Smooth muscle cell of the coronary artery (primary cell): ENCODE data around the gene SDF2. TPM values are rescaled to one million over a fixed set of nuclear protein-coding genes. Genes with fewer than 3 reads are reported as not detected.

ENCODE experiments used
- total RNA-seq: library from RNA; depleted of rRNA; stranded (reverse); fragments of >200 nt; gene quantifications from 2 replicates; pipeline ENCODE4 v1.2.3, GENCODE V29; 2014; ENCODE audit warnings: low replicate concordance

Gene SDF2, protein sequence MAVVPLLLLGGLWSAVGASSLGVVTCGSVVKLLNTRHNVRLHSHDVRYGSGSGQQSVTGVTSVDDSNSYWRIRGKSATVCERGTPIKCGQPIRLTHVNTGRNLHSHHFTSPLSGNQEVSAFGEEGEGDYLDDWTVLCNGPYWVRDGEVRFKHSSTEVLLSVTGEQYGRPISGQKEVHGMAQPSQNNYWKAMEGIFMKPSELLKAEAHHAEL
- total RNA-seq = 68.5 and 111 TPM in 2 replicates

DNA sequence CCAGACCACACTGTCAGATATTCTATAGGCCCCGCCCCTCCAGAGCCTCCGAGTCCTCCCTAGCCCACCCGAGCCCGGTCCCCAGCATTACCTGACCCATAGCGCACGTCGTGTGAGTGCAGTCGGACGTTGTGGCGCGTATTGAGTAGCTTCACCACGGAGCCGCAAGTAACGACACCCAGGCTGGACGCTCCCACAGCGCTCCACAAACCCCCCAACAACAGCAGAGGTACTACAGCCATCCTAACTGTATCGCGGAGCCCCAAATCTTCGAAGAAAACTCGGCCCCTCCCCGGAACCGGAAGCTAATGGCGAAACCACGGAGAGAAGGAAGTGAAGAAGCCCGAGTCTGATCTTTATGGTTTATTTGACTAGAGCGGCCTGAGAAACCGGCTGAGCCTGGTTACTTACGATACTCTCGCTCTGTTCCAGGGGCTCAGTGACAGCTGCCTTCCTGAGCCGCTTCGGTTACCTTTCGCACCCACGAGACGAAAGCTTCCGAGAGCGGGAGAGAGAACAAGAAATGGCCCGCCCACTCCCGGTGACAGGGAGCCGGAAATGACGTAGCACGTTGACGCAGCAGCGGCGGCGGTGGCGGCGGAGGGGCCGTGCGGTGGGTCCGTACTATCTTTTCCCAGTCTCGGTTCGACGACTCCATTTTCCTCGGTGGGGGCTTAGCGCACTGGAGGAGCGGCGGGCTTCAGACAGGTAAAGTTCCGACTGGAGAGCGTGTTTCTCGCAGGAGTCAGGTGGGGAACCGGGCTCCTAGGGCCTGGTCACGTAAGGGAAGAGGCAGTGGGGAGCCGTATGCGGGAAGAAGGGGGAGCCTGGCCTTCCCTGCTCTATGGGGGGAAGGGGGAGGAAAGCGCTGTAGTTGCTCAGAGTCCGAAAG is at the start of gene SDF2, which contains the start of gene SUPT6H:
Gene SDF2 (minus strand): TSS at position 272 of the 892 bp plus-strand sequence. CDS start 30 bp downstream, at position 242.
Gene SUPT6H (plus strand): TSS at position 571 of the 892 bp plus-strand sequence. CDS start 11,197 bp downstream, outside the sequence.

DNA sequence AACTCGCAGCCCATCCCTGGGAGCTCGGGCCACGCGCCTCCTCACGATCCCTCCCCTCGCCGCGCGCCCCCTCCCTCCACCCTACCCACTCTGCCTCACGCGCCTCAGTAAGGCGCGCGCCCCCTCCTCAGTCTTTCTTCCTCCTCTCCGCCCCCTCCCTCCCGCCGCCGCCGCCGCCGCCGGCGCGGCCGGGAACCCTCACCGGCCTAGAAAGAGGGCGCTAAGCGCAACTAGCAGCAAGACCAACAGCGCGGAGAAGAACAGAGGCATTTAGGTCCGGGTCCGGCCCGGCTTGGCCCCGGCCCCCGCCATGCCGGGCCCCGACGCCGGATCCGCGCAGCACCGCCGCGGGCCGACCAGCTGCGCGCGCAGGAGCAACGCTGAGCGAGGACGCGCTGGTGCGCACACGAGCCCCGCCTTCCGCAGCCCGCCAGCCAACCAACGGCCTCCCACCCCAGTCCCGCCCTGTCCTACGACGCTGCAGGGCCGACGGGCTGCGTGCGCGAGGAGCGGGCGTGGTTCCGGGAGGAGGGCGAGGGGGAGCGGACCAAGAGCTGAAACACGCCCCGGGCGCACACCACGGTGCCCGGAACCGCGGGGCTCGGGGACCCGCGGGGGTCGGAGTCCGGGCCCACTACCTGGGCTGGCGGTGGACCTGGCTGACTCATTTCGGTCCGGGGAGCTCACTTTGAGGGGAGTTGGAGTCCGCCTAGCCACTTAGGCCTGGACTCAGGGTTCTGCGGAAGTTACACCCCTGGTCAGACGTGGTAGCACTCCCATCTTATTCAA is 16.7 kb downstream of the SDF2 start, which contains the start of gene BLTP2:
Gene BLTP2 (minus strand): TSS at position 372 of the 789 bp plus-strand sequence. CDS start 102 bp downstream, at position 270.

DNA sequence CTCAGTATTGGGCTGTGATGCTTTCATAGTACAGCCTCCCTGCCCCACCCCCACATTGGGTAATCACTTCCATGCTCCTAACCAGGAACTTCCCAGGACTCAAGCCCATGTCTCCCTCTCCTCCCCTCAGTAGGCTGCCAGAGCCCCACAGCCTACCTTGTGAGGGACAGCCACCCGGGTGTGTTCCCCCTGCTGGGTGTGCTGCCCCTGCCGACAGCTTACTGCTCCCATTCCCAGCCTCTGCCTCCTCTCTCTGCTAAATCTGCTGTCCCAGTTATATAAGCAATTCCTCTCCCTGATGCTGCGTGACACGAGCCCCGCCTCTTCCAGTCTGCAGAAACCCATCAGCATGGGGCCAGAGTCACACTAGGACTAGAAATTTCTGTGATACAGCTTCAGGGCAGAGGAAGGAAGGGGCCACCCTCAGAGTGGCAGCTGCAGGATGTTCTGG is 47.8 kb downstream of the SDF2 start, which contains the start of gene RSKR:
Gene RSKR (minus strand): TSS at position 255 of the 451 bp plus-strand sequence. CDS start 24 bp downstream, at position 231.

DNA sequence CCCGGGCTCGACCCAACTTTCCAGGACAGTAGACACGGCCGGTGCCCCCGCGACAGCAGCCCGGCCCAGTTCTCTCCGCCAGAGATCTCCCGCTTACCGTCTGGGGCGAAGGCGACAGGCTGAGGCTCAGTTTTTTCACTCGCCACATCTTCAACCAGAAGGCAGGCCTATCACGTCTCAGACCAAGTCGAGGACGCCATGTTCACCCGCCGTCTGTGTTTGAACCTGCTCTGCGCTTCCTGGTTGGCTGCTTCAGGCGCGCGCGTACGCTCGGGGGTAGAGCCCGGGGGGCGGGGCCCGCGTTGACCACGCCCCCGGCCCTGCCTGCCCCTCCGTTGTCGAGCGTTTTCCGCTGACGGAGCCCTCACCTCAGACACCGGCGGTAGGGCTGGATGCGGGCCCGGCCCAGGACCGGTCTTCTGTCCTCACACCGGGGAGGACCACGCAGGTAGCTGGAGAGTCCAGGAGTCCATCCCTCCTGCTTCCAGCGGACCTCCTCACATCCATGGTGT is 62.9 kb downstream of the SDF2 start, which contains the start of gene SPAG5:
Gene SPAG5 (minus strand): TSS at position 227 of the 512 bp plus-strand sequence. CDS start 79 bp downstream, at position 148.

Other genes with a start within 250 kb of the SDF2 start
- gene SLC13A2, start 188.3 kb downstream of the SDF2 start, total RNA-seq = not detected in 2 replicates
- gene FOXN1, start 155.6 kb downstream of the SDF2 start, total RNA-seq = not detected in 2 replicates
- gene UNC119, start 109.3 kb downstream of the SDF2 start, total RNA-seq = 13.7 and 22.3 TPM in 2 replicates
- 48.4 and 53.0 TPM in 2 replicates for gene PIGS, start 90.4 kb downstream of the SDF2 start, total RNA-seq
- 54.3 and 98.8 TPM in 2 replicates for gene ALDOC, start 85.0 kb downstream of the SDF2 start, total RNA-seq
- gene SPAG5, start 62.9 kb downstream of the SDF2 start, total RNA-seq = 2.9 and 13.4 TPM in 2 replicates
- 3.1 and 6.8 TPM in 2 replicates for gene RSKR, start 47.7 kb downstream of the SDF2 start, total RNA-seq
- gene BLTP2, start 16.7 kb downstream of the SDF2 start, total RNA-seq = 120 and 163 TPM in 2 replicates
- gene SUPT6H, start 299 bp upstream of the SDF2 start, total RNA-seq = 41.9 and 53.5 TPM in 2 replicates
- 0.90 and 1.4 TPM in 2 replicates for gene PROCA1, start 50.0 kb upstream of the SDF2 start, total RNA-seq
- 115 and 204 TPM in 2 replicates for gene RAB34, start 56.0 kb upstream of the SDF2 start, total RNA-seq
- 906 and 1,571 TPM in 2 replicates for gene RPL23A, start 58.1 kb upstream of the SDF2 start, total RNA-seq
- gene TLCD1, start 64.3 kb upstream of the SDF2 start, total RNA-seq = 4.4 and 5.3 TPM in 2 replicates
- 5.3 and 8.4 TPM in 2 replicates for gene NEK8, start 66.9 kb upstream of the SDF2 start, total RNA-seq
- gene TRAF4, start 82.1 kb upstream of the SDF2 start, total RNA-seq = 27.1 and 39.2 TPM in 2 replicates
- gene FAM222B, start 180.9 kb upstream of the SDF2 start, total RNA-seq = 0.70 and 2.3 TPM in 2 replicates
- gene ERAL1, start 193.1 kb upstream of the SDF2 start, total RNA-seq = 11.1 and 18.9 TPM in 2 replicates
- gene FLOT2, start 235.8 kb upstream of the SDF2 start, total RNA-seq = 38.0 and 80.1 TPM in 2 replicates
- gene DHRS13, start 241.2 kb upstream of the SDF2 start, total RNA-seq = 2.0 and 3.6 TPM in 2 replicates